NB4 (cell line): ENCODE data around the gene NAMPT.

Experiments used
- MAX ChIP-seq: IDR thresholded peaks from 2 replicates; pipeline ENCODE4 v1.6.1; 2011; ENCODE audit warnings: low read depth, low read length
- POLR2A ChIP-seq: IDR thresholded peaks from 2 replicates; pipeline ENCODE4 v1.6.1; 2011; ENCODE audit warnings: mild to moderate bottlenecking; ENCODE audit not compliant: insufficient read length; ENCODE audit errors: extremely low read depth
- TF ChIP-seq, protein P1 (sequence below): IDR thresholded peaks from one replicate; pipeline ENCODE4 v1.5.1; 2012; ENCODE audit warnings: low read depth, low read length

- TF ChIP-seq, protein P1, sequence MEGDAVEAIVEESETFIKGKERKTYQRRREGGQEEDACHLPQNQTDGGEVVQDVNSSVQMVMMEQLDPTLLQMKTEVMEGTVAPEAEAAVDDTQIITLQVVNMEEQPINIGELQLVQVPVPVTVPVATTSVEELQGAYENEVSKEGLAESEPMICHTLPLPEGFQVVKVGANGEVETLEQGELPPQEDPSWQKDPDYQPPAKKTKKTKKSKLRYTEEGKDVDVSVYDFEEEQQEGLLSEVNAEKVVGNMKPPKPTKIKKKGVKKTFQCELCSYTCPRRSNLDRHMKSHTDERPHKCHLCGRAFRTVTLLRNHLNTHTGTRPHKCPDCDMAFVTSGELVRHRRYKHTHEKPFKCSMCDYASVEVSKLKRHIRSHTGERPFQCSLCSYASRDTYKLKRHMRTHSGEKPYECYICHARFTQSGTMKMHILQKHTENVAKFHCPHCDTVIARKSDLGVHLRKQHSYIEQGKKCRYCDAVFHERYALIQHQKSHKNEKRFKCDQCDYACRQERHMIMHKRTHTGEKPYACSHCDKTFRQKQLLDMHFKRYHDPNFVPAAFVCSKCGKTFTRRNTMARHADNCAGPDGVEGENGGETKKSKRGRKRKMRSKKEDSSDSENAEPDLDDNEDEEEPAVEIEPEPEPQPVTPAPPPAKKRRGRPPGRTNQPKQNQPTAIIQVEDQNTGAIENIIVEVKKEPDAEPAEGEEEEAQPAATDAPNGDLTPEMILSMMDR: no peak
- TF ChIP-seq POLR2A (no peak), MAX (no peak)
These were observed 36.9 kb downstream of the NAMPT start for GRCh38 chr7:106247841-106248240.
